Vagina (tissue), 2 donors: ENCODE measurements around the gene UBE2O.

Experiments
- POLR2A ChIP-seq, 2 donors: fragments of 450-650 bp; IDR thresholded peaks; one replicate each; pipeline ENCODE4 v1.6.1; 2017; ENCODE audit warnings: antibody characterized with exemption in 2 of 2, mild to moderate bottlenecking in 2 of 2, moderate library complexity in 2 of 2
- POLR2AphosphoS5 ChIP-seq, 2 donors: sonication (generic); formaldehyde crosslinking; IDR thresholded peaks; one replicate each; pipeline ENCODE4 v1.9.0; 2017; ENCODE audit warnings: antibody characterized with exemption in 2 of 2, mild to moderate bottlenecking in 2 of 2, low read depth in 1 of 2; ENCODE audit not compliant: insufficient read depth in 1 of 2

GRCh38 chr17:76495663-76496400, 42.9 kb upstream of the UBE2O start:
- TF ChIP-seq POLR2AphosphoS5 (IDR thresholded peaks at IDR 0.05; ENCODE audit: insufficient read depth in 1 of 2, low read depth in 1 of 2) (no peak), POLR2A (IDR thresholded peaks at IDR 0.05) (no peak)
